GM12874 (cell line): ENCODE measurements around the gene NBAS.

Experiments used
- TF ChIP-seq, protein P1 (sequence below): IDR thresholded peaks from 2 replicates; pipeline ENCODE4 v1.5.1; 2011; ENCODE audit warnings: low read depth, mild to moderate bottlenecking, control low read depth, low read length, moderate library complexity; ENCODE audit not compliant: insufficient read depth

The NBAS gene

DNA sequence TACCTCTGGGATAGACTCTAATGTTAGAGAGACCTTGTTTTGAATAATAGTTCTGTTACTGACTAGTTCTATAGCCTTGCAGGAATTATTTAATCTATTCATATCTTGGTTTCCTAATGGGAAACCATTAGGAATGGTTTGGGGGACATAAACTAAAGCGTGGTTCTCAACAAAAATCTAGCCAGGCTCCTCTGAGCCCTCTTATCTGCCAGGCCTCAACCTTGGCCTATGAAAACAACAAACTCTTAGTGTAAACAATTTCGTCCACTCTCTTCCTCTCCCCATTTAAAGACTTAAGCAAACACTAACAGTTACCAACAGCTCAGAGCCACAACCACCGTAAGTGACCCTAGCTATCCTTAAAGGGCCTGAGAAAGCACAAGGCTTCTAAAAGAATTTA lies 10.6 kb upstream of the NBAS start:
- TF ChIP-seq, protein P1, sequence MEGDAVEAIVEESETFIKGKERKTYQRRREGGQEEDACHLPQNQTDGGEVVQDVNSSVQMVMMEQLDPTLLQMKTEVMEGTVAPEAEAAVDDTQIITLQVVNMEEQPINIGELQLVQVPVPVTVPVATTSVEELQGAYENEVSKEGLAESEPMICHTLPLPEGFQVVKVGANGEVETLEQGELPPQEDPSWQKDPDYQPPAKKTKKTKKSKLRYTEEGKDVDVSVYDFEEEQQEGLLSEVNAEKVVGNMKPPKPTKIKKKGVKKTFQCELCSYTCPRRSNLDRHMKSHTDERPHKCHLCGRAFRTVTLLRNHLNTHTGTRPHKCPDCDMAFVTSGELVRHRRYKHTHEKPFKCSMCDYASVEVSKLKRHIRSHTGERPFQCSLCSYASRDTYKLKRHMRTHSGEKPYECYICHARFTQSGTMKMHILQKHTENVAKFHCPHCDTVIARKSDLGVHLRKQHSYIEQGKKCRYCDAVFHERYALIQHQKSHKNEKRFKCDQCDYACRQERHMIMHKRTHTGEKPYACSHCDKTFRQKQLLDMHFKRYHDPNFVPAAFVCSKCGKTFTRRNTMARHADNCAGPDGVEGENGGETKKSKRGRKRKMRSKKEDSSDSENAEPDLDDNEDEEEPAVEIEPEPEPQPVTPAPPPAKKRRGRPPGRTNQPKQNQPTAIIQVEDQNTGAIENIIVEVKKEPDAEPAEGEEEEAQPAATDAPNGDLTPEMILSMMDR: no peak

DNA sequence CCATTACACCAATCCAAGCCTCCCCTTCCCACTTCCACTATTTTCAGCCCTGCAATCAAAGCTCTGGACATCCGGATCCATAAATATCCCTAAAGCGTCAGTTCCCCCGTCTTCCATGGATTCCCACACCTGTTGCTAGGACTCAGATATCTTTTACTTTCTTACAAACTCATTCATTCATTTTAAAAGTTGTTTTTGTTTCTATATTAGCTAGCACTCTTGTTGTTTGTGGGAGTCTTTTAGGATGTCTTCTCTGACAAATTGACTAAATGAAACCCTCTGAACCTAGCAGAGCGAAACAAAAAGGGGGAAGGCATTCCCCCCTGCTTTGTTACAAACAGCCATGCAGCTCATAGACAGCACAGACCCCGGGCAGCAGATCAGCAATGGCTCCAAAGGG lies 9.0 kb upstream of the NBAS start:
- TF ChIP-seq, protein P1: no peak

DNA sequence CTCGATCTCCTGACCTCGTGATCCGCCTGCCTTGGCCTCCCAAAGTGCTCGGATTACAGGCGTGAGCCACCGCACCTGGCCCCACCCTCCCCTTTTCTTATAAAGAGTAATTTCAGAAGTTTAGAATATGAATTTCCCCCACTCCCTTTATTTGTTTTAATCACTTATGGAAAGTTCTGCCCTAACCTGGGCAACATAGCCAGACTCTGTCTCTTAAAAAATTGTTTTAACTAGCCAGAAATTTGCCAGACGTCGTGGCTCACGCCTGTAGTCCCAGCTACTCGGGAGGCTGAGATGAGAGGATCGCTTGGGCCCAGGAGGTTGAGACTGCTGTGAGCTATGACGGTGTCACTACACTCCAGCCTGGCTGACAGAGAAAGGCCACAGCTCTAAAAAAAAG lies 7.7 kb upstream of the NBAS start:
- TF ChIP-seq, protein P1: no peak

GRCh38 chr2:15566912-15567311 lies 5.8 kb upstream of the NBAS start:
- TF ChIP-seq, protein P1: no peak

GRCh38 chr2:15565994-15566671 lies 5.0 kb upstream of the NBAS start:
- TF ChIP-seq, protein P1: no peak

GRCh38 chr2:15565392-15565791 lies 4.3 kb upstream of the NBAS start:
- TF ChIP-seq, protein P1: no peak

- TF ChIP-seq, protein P1: no peak
Measured at GRCh38 chr2:15563227-15564100, 2.3 kb upstream of the NBAS start.
